Measurements from ENCODE around the gene HERC2.
"Not testable (repeated sequence)": the region's sequence is repeated elsewhere in the genome, so short reads cannot be mapped to it uniquely, and the experiment has no call there.

The HERC2 gene

DNA sequence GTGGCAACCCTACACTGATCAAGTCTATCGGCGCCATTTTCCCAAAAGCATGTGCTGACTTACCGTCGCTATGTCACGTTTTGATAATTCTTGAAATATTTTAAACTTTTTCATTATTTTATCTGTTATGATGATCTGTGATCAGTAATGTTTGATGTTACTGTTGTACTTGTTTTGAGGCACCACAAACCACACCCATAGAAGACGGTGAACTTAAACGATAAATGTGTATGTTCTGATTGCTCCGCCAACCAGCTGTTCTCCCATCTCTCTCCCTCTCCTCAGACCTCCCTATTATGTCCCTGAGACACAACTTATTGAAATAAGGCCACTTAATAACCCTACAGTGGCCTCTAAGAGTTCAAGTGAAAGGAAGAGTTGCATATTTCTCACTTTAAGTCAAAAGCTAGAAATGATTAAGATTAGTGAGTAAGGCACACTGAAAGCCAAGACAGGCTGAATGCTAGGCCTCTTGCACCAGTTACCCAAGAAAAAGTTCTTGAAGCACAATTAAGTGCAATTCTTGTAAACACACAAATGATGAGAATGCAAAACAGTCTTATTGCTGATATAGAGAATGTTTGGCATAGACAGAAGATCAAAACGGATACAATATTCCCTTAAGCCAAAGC is 184.5 kb downstream of the HERC2 start:
- not testable (repeated sequence) for H3K36me3 ChIP-seq (ENCODE audit: control insufficient read depth, insufficient read depth, low read length); H3K27me3 ChIP-seq (ENCODE audit: insufficient read depth, low read length, poor library complexity); H4K8ac ChIP-seq (ENCODE audit: low read depth, low read length); H3K4me2 ChIP-seq (ENCODE audit: low read length); H3K4me1 ChIP-seq (ENCODE audit: control insufficient read depth, low read depth, low read length); H3K27ac ChIP-seq (ENCODE audit: low read depth, low read length); H3K79me1 ChIP-seq (ENCODE audit: low read length); DNase-seq; H2AK5ac ChIP-seq (ENCODE audit: low read length); H3K79me2 ChIP-seq (ENCODE audit: control insufficient read depth, insufficient read depth, low read length); H2BK5ac ChIP-seq (ENCODE audit: low read length); H3K4me3 ChIP-seq (ENCODE audit: low read length); H3K4ac ChIP-seq (ENCODE audit: low read depth, low read length); H2BK120ac ChIP-seq (ENCODE audit: low read depth, low read length); H2BK15ac ChIP-seq (replicated peaks; ENCODE audit: low read depth); H3K56ac ChIP-seq (ENCODE audit: low read length); H4K5ac ChIP-seq (ENCODE audit: low read length); H3K18ac ChIP-seq (ENCODE audit: low read length); H3K23ac ChIP-seq (ENCODE audit: low read length); H3K9ac ChIP-seq (ENCODE audit: low read length)
- WGBS (ENCODE audit: extremely low coverage, insufficient coverage, low lambda C conversion rate): no CpG with 5 or more reads among the region's 9 CpGs

DNA sequence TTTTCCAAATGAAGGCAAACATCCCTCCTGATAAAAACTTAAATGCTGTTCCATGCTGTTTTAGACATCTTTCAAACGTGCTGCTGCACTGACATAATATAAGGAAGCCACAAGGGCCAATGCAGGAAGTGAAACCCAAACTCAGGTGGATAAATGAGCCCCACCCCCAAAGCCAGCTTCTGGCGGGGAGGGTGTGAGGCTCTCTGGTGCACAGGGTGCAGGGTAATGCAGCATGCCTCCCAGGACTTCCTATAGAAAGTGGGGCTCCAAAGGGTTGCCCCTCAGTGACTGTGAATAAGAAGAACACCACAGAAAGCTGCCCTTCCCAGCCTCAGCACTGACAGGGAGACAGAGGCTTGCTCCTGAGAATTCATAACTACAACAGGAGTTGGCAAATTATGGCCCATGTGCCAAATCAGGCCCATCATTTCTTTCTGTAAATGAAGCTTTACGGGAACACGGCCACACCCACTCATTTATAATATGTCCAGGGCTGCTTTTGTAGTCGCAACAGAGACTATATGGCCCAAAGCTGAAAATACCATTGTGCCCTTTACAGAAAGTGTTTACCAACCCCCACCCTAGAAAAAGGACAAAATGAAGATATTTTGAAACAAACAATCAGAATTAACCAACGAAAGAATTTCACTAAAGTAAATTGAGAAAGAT is 185.6 kb downstream of the HERC2 start:
- H2BK5ac ChIP-seq (ENCODE audit: low read length); H2BK15ac ChIP-seq (replicated peaks; ENCODE audit: low read depth); H3K4me3 ChIP-seq (ENCODE audit: low read length); H3K18ac ChIP-seq (ENCODE audit: low read length); DNase-seq; H2BK120ac ChIP-seq (ENCODE audit: low read depth, low read length); H2AK5ac ChIP-seq (ENCODE audit: low read length); H3K23ac ChIP-seq (ENCODE audit: low read length); H3K79me1 ChIP-seq (ENCODE audit: low read length); H3K27ac ChIP-seq (ENCODE audit: low read depth, low read length); H3K36me3 ChIP-seq (ENCODE audit: control insufficient read depth, insufficient read depth, low read length); H3K4me2 ChIP-seq (ENCODE audit: low read length); H3K27me3 ChIP-seq (ENCODE audit: insufficient read depth, low read length, poor library complexity); H3K79me2 ChIP-seq (ENCODE audit: control insufficient read depth, insufficient read depth, low read length); H3K4ac ChIP-seq (ENCODE audit: low read depth, low read length); H3K56ac ChIP-seq (ENCODE audit: low read length); H4K5ac ChIP-seq (ENCODE audit: low read length); H3K9ac ChIP-seq (ENCODE audit: low read length); H3K4me1 ChIP-seq (ENCODE audit: control insufficient read depth, low read depth, low read length); H4K8ac ChIP-seq (ENCODE audit: low read depth, low read length): not testable (repeated sequence)
- no CpG with 5 or more reads among the region's 6 CpGs for WGBS (ENCODE audit: extremely low coverage, insufficient coverage, low lambda C conversion rate)

DNA sequence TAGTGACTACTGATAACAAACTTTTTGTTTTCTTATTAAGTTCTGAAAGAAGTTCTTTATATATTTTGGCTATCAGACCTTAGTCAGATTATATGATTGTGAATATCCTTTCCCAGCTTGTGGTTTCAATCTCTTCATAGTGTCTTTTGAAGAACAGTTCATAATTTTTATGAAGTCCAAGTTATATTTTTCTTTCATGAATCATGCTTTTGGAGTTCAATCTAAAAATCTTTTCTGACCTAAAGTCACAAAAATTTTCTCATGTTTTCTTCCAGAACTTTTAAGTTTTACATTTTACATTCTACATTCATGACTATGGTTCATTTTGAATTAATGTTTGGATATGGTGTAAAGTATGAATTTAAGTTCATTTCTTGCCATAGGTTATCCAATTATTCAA is 188.7 kb downstream of the HERC2 start:
- Histone ChIP-seq H3K23ac (ENCODE audit: low read length) (no peak overlapping the region), H3K56ac (ENCODE audit: low read length) (no peak overlapping the region), H3K18ac (ENCODE audit: low read length) (no peak overlapping the region), H3K36me3 (ENCODE audit: control insufficient read depth, insufficient read depth, low read length) (peaks cover 2% of the 10 kb centered on the region), H2BK5ac (ENCODE audit: low read length) (no peak overlapping the region), H3K4me3 (ENCODE audit: low read length) (no peak overlapping the region), H3K79me1 (ENCODE audit: low read length) (no peaks in the 10 kb centered on the region), H3K4me1 (ENCODE audit: control insufficient read depth, low read depth, low read length) (no peaks in the 10 kb centered on the region), H2AK5ac (ENCODE audit: low read length) (no peak overlapping the region), H3K9ac (ENCODE audit: low read length) (no peak overlapping the region), H3K27ac (ENCODE audit: low read depth, low read length) (no peak overlapping the region), H4K5ac (ENCODE audit: low read length) (no peak overlapping the region), H2BK120ac (ENCODE audit: low read depth, low read length) (no peak overlapping the region), H4K8ac (ENCODE audit: low read depth, low read length) (no peak overlapping the region), H3K27me3 (ENCODE audit: insufficient read depth, low read length, poor library complexity) (no peaks in the 10 kb centered on the region), H3K4ac (ENCODE audit: low read depth, low read length) (no peak overlapping the region), H3K79me2 (ENCODE audit: control insufficient read depth, insufficient read depth, low read length) (no peaks in the 10 kb centered on the region), H2BK15ac (replicated peaks; ENCODE audit: low read depth) (no peak overlapping the region), H3K4me2 (ENCODE audit: low read length) (no peak overlapping the region)
- no peak for DNase-seq

DNA sequence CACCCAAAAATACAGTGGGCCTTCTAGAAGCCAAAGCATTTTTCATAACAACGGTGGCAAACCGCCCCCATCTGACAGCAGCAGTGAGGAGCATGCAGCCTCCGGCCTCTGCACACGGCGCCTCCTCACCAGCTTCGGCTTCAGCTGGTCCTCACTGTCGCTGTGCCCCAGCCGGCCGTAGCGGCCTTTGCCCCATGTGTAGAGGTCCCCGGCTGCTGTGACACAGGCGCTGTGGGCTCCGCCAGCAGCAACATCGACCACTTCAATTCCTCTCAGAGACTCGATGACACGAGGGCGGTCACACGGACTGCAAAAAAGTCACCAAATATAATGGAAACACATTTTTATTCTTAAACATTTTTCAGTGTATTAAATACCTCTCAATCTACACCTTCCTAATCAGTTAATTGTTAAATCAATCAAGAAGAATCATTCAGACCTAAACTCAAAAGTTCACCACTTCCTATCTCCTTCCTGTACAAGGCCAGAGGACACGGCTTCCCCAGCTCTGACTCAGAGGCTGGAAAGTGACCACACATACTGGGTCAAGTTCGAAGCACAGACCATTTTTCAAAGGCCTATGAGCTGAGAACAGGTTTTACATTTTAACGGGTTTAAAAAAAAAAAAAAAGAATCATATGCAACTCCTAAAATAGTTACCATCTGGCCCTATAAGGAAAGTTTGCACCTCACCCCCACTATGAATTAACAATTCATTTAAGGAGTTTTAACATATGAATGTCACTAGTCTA is 189.3 kb downstream of the HERC2 start:
- Histone ChIP-seq H3K4me1 (ENCODE audit: control insufficient read depth, low read depth, low read length) (no peaks in the 10 kb centered on the region), H4K8ac (ENCODE audit: low read depth, low read length) (no peak overlapping the region), H3K18ac (ENCODE audit: low read length) (no peak overlapping the region), H3K27me3 (ENCODE audit: insufficient read depth, low read length, poor library complexity) (no peaks in the 10 kb centered on the region), H2BK120ac (ENCODE audit: low read depth, low read length) (no peak overlapping the region), H3K36me3 (ENCODE audit: control insufficient read depth, insufficient read depth, low read length) (peaks cover 2% of the 10 kb centered on the region), H4K5ac (ENCODE audit: low read length) (no peak overlapping the region), H3K4ac (ENCODE audit: low read depth, low read length) (no peak overlapping the region), H2AK5ac (ENCODE audit: low read length) (no peak overlapping the region), H3K79me1 (ENCODE audit: low read length) (no peaks in the 10 kb centered on the region), H3K4me2 (ENCODE audit: low read length) (no peak overlapping the region), H3K9ac (ENCODE audit: low read length) (no peak overlapping the region), H3K79me2 (ENCODE audit: control insufficient read depth, insufficient read depth, low read length) (no peaks in the 10 kb centered on the region), H3K27ac (ENCODE audit: low read depth, low read length) (no peak overlapping the region), H3K23ac (ENCODE audit: low read length) (no peak overlapping the region), H2BK15ac (replicated peaks; ENCODE audit: low read depth) (no peak overlapping the region), H2BK5ac (ENCODE audit: low read length) (no peak overlapping the region), H3K56ac (ENCODE audit: low read length) (no peak overlapping the region), H3K4me3 (ENCODE audit: low read length) (no peak overlapping the region)
- peak; percentile 8 for DNase-seq
- no CpG with 5 or more reads among the region's 21 CpGs for WGBS (ENCODE audit: extremely low coverage, insufficient coverage, low lambda C conversion rate)

DNA sequence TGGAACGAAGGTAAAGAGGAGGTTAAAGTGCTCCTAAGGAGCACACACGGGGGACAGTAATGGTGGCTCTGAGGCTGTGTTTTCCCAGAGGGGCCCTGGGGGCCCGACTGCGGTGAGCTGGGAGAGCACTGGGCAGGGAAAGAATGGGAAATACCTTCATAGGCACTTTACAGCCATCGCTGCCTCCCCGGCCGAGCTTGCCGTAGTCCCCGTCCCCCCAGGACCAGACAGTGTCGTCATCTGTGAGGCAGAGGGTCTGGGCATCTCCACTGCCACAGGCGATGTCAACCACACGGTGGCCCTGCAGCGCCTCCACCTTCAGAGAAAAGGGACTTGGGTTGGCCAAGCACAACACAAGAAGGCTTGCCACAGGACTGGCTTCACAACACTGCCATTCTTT is 190.0 kb downstream of the HERC2 start:
- no peaks in the 10 kb centered on the region for H3K79me2 ChIP-seq (ENCODE audit: control insufficient read depth, insufficient read depth, low read length)
- no peak overlapping the region for H3K56ac ChIP-seq (ENCODE audit: low read length)
- no peak overlapping the region for H3K4me2 ChIP-seq (ENCODE audit: low read length)
- H3K4me3 ChIP-seq (ENCODE audit: low read length): no peak overlapping the region
- H3K27ac ChIP-seq (ENCODE audit: low read depth, low read length): no peak overlapping the region
- H3K79me1 ChIP-seq (ENCODE audit: low read length): no peaks in the 10 kb centered on the region
- no peak overlapping the region for H3K9ac ChIP-seq (ENCODE audit: low read length)
- no peak overlapping the region for H2BK5ac ChIP-seq (ENCODE audit: low read length)
- H2BK120ac ChIP-seq (ENCODE audit: low read depth, low read length): no peak overlapping the region
- H3K23ac ChIP-seq (ENCODE audit: low read length): no peak overlapping the region
- H3K18ac ChIP-seq (ENCODE audit: low read length): no peak overlapping the region
- no peak overlapping the region for H2BK15ac ChIP-seq (replicated peaks; ENCODE audit: low read depth)
- no CpG with 5 or more reads among the region's 13 CpGs for WGBS (ENCODE audit: extremely low coverage, insufficient coverage, low lambda C conversion rate)
- H3K4ac ChIP-seq (ENCODE audit: low read depth, low read length): no peak overlapping the region
- no peaks in the 10 kb centered on the region for H3K4me1 ChIP-seq (ENCODE audit: control insufficient read depth, low read depth, low read length)
- H3K36me3 ChIP-seq (ENCODE audit: control insufficient read depth, insufficient read depth, low read length): peaks cover 2% of the 10 kb centered on the region
- DNase-seq: no peak
- H2AK5ac ChIP-seq (ENCODE audit: low read length): no peak overlapping the region
- no peak overlapping the region for H4K8ac ChIP-seq (ENCODE audit: low read depth, low read length)
- H3K27me3 ChIP-seq (ENCODE audit: insufficient read depth, low read length, poor library complexity): no peaks in the 10 kb centered on the region
- H4K5ac ChIP-seq (ENCODE audit: low read length): no peak overlapping the region
